GM23338 (cell line): ENCODE results near the gene AGPS.

ENCODE experiments used
- CTCF ChIP-seq, 2 experiments: fragments of 200-600 bp in 1 of 2; sonication (generic) in 1 of 2; conservative IDR thresholded peaks; 2 replicates each; pipeline versions ENCODE4 v1.5.1 to v1.6.1; 2016 to 2017; ENCODE audit warnings: antibody characterized with exemption in 2 of 2, low read depth in 2 of 2, mild to moderate bottlenecking in 2 of 2, moderate library complexity in 1 of 2
- POLR2AphosphoS5 ChIP-seq: IDR thresholded peaks from 2 replicates; pipeline ENCODE4 v1.6.1; 2016; ENCODE audit warnings: antibody characterized with exemption, low read depth

GRCh38 chr2:177496921-177497320, 104.3 kb downstream of the AGPS start:
- no peak for TF ChIP-seq CTCF (conservative IDR thresholded peaks at IDR 0.05; ENCODE audit: low read depth in 2 of 2)
- no peak for TF ChIP-seq POLR2AphosphoS5
